WTC11 (cell line): Measurements from ENCODE around the gene TMEM52. TPM values are rescaled to one million over a fixed set of nuclear protein-coding genes. Genes with fewer than 3 reads are reported as not detected.

Experiments used
- ATAC-seq: fragments of 200-7000 bp; cut with Tn5 transposase; 2 replicates; pipeline ENCODE4 v1.10.0; 2021; ENCODE audit warnings: mild to moderate bottlenecking, moderate library complexity
- CTCF ChIA-PET: fragments of 300-600 bp; sonication (Branson Sonifier 250); formaldehyde crosslinking; loops from one replicate; lab custom pipeline; 2021; ENCODE audit warnings: antibody characterized with exemption; lab: Charles Lee
- POLR2A ChIA-PET: fragments of 350-600 bp; sonication (Branson Sonifier 250); formaldehyde crosslinking; loops from one replicate; lab custom pipeline; 2021; ENCODE audit warnings: antibody characterized with exemption; lab: Charles Lee
- DNase-seq: peaks from one replicate; pipeline ENCODE4 v3.0.0; 2021; ENCODE audit warnings: low spot score
- H3K27ac Mint-ChIP-seq: 2 replicates; pipeline ENCODE4 v1.8.0; 2021; ENCODE audit warnings: mixed read lengths
- H3K27me3 Mint-ChIP-seq: 2 replicates; pipeline ENCODE4 v1.8.0; 2021; ENCODE audit warnings: low read depth, mild to moderate bottlenecking, moderate library complexity, mixed read lengths
- H3K36me3 Mint-ChIP-seq: 2 replicates; pipeline ENCODE4 v1.8.0; 2021; ENCODE audit warnings: mixed read lengths
- H3K4me1 Mint-ChIP-seq: 2 replicates; pipeline ENCODE4 v1.8.0; 2022; ENCODE audit warnings: mixed read lengths
- H3K4me3 Mint-ChIP-seq: 2 replicates; pipeline ENCODE4 v1.8.0; 2021; ENCODE audit warnings: mild to moderate bottlenecking, moderate library complexity, mixed read lengths
- H3K9me3 Mint-ChIP-seq: 2 replicates; pipeline ENCODE4 v1.8.0; 2021; ENCODE audit warnings: mixed read lengths
- CREB1 ChIP-seq: sonication (generic); formaldehyde crosslinking; IDR thresholded peaks from 2 replicates; pipeline ENCODE4 v1.8.0; 2023; ENCODE audit warnings: mild to moderate bottlenecking, missing genetic modification reagents
- FOXJ3 ChIP-seq: sonication (generic); formaldehyde crosslinking; IDR thresholded peaks from 2 replicates; pipeline ENCODE4 v1.9.0; 2021; ENCODE audit warnings: missing genetic modification reagents, mild to moderate bottlenecking, borderline replicate concordance
- GABPB1 ChIP-seq: sonication (generic); formaldehyde crosslinking; IDR thresholded peaks from 2 replicates; pipeline ENCODE4 v1.8.1; 2023; ENCODE audit warnings: mild to moderate bottlenecking, missing genetic modification reagents
- HMGA2 ChIP-seq: fragments of 250-450 bp; sonication (Bioruptor Pico); IDR thresholded peaks from 2 replicates; pipeline ENCODE4 v1.4.0; 2021; ENCODE audit warnings: mild to moderate bottlenecking, moderate library complexity
- IRF2 ChIP-seq: sonication (generic); formaldehyde crosslinking; IDR thresholded peaks from 2 replicates; pipeline ENCODE4 v1.8.0; 2022; ENCODE audit warnings: low read depth, missing genetic modification reagents, borderline replicate concordance
- JUN ChIP-seq: sonication (generic); formaldehyde crosslinking; IDR thresholded peaks from 2 replicates; pipeline ENCODE4 v1.8.0; 2023; ENCODE audit warnings: mild to moderate bottlenecking, missing genetic modification reagents
- NFATC4 ChIP-seq: fragments of 250-450 bp; sonication (Bioruptor Pico); IDR thresholded peaks from 2 replicates; pipeline ENCODE4 v1.9.0; 2021; ENCODE audit warnings: mild to moderate bottlenecking
- NFE2L1 ChIP-seq: sonication (generic); formaldehyde crosslinking; IDR thresholded peaks from 2 replicates; pipeline ENCODE4 v1.8.1; 2023; ENCODE audit warnings: missing genetic modification reagents
- NR3C1 ChIP-seq: sonication (generic); formaldehyde crosslinking; conservative IDR thresholded peaks from 2 replicates; pipeline ENCODE4 v1.8.1; 2023; ENCODE audit warnings: low read depth, mild to moderate bottlenecking, missing genetic modification reagents
- OVOL2 ChIP-seq: fragments of 250-450 bp; sonication (Bioruptor Pico); IDR thresholded peaks from 2 replicates; pipeline ENCODE4 v1.9.0; 2021; ENCODE audit warnings: mild to moderate bottlenecking, borderline replicate concordance
- SMAD3 ChIP-seq: sonication (generic); formaldehyde crosslinking; IDR thresholded peaks from 2 replicates; pipeline ENCODE4 v1.8.0; 2022; ENCODE audit warnings: missing genetic modification reagents, mild to moderate bottlenecking, borderline replicate concordance
- SP1 ChIP-seq: sonication (generic); formaldehyde crosslinking; conservative IDR thresholded peaks from 2 replicates; pipeline ENCODE4 v1.8.1; 2022; ENCODE audit warnings: missing genetic modification reagents
- TEAD4 ChIP-seq: sonication (generic); formaldehyde crosslinking; IDR thresholded peaks from 2 replicates; pipeline ENCODE4 v1.8.0; 2022; ENCODE audit warnings: mild to moderate bottlenecking, missing genetic modification reagents
- ZNF138 ChIP-seq: sonication (generic); formaldehyde crosslinking; conservative IDR thresholded peaks from 2 replicates; pipeline ENCODE4 v1.8.1; 2022; ENCODE audit warnings: mild to moderate bottlenecking, moderate library complexity, missing genetic modification reagents
- total RNA-seq: library from RNA; stranded (reverse); gene quantifications from 3 replicates; pipeline ENCODE4 v1.2.3, GENCODE V29; 2021
- TF ChIP-seq, protein P1 (sequence below): sonication (generic); formaldehyde crosslinking; IDR thresholded peaks from 2 replicates; pipeline ENCODE4 v1.8.0; 2023; ENCODE audit warnings: mild to moderate bottlenecking, missing genetic modification reagents
- TF ChIP-seq, protein P2 (sequence below): sonication (generic); formaldehyde crosslinking; IDR thresholded peaks from 2 replicates; pipeline ENCODE4 v1.8.1; 2023; ENCODE audit warnings: mild to moderate bottlenecking, moderate library complexity, missing genetic modification reagents
- TF ChIP-seq, protein P3 (sequence below): fragments of 250-450 bp; sonication (Bioruptor Pico); IDR thresholded peaks from 2 replicates; pipeline ENCODE4 v1.9.0; 2021; ENCODE audit warnings: mild to moderate bottlenecking
- TF ChIP-seq, protein P4 (sequence below): sonication (generic); formaldehyde crosslinking; IDR thresholded peaks from 2 replicates; pipeline ENCODE4 v1.8.0; 2022; ENCODE audit warnings: mild to moderate bottlenecking, missing genetic modification reagents
- TF ChIP-seq, protein P5 (sequence below): sonication (generic); formaldehyde crosslinking; IDR thresholded peaks from 2 replicates; pipeline ENCODE4 v1.8.1; 2022; ENCODE audit warnings: mild to moderate bottlenecking, moderate library complexity, missing genetic modification reagents
- TF ChIP-seq, protein P6 (sequence below): sonication (generic); formaldehyde crosslinking; IDR thresholded peaks from 2 replicates; pipeline ENCODE4 v1.8.0; 2022; ENCODE audit warnings: mild to moderate bottlenecking, missing genetic modification reagents
- TF ChIP-seq, protein P7 (sequence below): sonication (generic); formaldehyde crosslinking; IDR thresholded peaks from 2 replicates; pipeline ENCODE4 v1.8.1; 2022; ENCODE audit warnings: low read depth, mild to moderate bottlenecking, moderate library complexity, missing genetic modification reagents, borderline replicate concordance

The TMEM52 gene
- total RNA-seq, 1 experiment from 2014 or later: 21.9 TPM

DNA sequence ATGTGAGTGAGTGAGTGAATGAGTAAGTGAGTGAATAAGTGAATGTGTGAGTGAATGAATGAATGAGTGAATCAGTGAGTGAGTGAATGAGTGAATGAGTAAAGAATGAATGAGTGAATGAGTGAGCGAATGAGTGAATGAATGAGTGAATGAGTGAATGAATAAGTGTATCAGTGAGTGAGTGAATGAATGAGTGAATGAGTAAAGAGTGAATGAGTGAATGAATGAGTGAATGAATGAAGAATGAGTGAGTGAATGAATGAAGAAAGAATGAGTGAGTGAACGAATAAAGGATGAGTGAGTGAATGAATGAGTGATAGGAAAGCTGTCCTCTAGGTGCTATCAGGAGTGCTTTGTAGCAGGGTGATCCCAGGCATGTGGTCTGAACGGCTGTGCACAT lies 48.8 kb upstream of the TMEM52 start (continued):
- TF ChIP-seq, protein P1, sequence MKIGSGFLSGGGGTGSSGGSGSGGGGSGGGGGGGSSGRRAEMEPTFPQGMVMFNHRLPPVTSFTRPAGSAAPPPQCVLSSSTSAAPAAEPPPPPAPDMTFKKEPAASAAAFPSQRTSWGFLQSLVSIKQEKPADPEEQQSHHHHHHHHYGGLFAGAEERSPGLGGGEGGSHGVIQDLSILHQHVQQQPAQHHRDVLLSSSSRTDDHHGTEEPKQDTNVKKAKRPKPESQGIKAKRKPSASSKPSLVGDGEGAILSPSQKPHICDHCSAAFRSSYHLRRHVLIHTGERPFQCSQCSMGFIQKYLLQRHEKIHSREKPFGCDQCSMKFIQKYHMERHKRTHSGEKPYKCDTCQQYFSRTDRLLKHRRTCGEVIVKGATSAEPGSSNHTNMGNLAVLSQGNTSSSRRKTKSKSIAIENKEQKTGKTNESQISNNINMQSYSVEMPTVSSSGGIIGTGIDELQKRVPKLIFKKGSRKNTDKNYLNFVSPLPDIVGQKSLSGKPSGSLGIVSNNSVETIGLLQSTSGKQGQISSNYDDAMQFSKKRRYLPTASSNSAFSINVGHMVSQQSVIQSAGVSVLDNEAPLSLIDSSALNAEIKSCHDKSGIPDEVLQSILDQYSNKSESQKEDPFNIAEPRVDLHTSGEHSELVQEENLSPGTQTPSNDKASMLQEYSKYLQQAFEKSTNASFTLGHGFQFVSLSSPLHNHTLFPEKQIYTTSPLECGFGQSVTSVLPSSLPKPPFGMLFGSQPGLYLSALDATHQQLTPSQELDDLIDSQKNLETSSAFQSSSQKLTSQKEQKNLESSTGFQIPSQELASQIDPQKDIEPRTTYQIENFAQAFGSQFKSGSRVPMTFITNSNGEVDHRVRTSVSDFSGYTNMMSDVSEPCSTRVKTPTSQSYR (CRISPR knock-in tag): no peak
- no peak for TF ChIP-seq FOXJ3 (CRISPR knock-in tag)
- TF ChIP-seq JUN (CRISPR knock-in tag): no peak
- TF ChIP-seq OVOL2 (CRISPR knock-in tag): no peak
- no peak for TF ChIP-seq IRF2 (CRISPR knock-in tag)
- TF ChIP-seq, protein P2, sequence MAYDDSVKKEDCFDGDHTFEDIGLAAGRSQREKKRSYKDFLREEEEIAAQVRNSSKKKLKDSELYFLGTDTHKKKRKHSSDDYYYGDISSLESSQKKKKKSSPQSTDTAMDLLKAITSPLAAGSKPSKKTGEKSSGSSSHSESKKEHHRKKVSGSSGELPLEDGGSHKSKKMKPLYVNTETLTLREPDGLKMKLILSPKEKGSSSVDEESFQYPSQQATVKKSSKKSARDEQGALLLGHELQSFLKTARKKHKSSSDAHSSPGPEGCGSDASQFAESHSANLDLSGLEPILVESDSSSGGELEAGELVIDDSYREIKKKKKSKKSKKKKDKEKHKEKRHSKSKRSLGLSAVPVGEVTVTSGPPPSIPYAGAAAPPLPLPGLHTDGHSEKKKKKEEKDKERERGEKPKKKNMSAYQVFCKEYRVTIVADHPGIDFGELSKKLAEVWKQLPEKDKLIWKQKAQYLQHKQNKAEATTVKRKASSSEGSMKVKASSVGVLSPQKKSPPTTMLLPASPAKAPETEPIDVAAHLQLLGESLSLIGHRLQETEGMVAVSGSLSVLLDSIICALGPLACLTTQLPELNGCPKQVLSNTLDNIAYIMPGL (CRISPR knock-in tag): no peak
- TF ChIP-seq, protein P3, sequence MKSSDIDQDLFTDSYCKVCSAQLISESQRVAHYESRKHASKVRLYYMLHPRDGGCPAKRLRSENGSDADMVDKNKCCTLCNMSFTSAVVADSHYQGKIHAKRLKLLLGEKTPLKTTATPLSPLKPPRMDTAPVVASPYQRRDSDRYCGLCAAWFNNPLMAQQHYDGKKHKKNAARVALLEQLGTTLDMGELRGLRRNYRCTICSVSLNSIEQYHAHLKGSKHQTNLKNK (CRISPR knock-in tag): no peak
- no peak for TF ChIP-seq NFATC4 (CRISPR knock-in tag)
- TF ChIP-seq NFE2L1 (CRISPR knock-in tag): no peak
- TF ChIP-seq, protein P4, sequence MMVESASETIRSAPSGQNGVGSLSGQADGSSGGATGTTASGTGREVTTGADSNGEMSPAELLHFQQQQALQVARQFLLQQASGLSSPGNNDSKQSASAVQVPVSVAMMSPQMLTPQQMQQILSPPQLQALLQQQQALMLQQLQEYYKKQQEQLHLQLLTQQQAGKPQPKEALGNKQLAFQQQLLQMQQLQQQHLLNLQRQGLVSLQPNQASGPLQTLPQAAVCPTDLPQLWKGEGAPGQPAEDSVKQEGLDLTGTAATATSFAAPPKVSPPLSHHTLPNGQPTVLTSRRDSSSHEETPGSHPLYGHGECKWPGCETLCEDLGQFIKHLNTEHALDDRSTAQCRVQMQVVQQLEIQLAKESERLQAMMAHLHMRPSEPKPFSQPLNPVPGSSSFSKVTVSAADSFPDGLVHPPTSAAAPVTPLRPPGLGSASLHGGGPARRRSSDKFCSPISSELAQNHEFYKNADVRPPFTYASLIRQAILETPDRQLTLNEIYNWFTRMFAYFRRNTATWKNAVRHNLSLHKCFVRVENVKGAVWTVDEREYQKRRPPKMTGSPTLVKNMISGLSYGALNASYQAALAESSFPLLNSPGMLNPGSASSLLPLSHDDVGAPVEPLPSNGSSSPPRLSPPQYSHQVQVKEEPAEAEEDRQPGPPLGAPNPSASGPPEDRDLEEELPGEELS (CRISPR knock-in tag): no peak
- TF ChIP-seq, protein P5, sequence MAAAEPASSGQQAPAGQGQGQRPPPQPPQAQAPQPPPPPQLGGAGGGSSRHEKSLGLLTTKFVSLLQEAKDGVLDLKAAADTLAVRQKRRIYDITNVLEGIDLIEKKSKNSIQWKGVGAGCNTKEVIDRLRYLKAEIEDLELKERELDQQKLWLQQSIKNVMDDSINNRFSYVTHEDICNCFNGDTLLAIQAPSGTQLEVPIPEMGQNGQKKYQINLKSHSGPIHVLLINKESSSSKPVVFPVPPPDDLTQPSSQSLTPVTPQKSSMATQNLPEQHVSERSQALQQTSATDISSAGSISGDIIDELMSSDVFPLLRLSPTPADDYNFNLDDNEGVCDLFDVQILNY: no peak
- TF ChIP-seq, protein P6, sequence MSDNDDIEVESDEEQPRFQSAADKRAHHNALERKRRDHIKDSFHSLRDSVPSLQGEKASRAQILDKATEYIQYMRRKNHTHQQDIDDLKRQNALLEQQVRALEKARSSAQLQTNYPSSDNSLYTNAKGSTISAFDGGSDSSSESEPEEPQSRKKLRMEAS (CRISPR knock-in tag): no peak
- TF ChIP-seq GABPB1 (CRISPR knock-in tag): no peak
- TF ChIP-seq SP1 (CRISPR knock-in tag): no peak
- TF ChIP-seq, all 79 proteins: peak for 0

DNA sequence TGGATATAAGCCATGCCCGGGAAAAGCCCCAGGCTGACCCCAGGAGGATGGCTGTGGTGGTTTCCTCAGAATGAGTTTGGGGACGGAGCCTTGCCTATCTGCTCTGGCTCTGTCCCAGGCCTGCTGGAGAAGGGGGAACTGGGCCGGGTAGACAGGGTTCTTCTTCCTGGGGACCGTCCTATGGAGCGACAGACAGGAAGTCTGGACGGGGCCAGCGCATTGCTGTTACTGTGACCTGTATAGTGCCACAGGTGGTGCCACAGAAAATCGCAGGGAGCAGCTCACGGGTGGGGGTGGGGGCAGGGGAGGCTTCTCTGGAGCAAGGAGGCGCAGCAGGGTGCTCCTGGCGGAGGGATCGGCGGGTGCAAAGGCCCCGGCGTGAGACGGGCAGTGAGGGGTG lies 48.1 kb upstream of the TMEM52 start:
- DNase-seq: no peak
- Mint-ChIP-seq H3K4me3 (no peak overlapping the region), H3K27me3 (no peaks in the 10 kb centered on the region; the same call in 1 of the 2 replicates), H3K9me3 (peaks cover 15% of the 10 kb centered on the region), H3K36me3 (no peaks in the 10 kb centered on the region), H3K27ac (no peak overlapping the region), H3K4me1 (no peaks in the 10 kb centered on the region)
- ChIA-PET POLR2A (no interaction called here), CTCF (interaction anchor here (1.9 kb wide), 1 partner anchor 77 kb away, joined by 14 read pairs; no protein-coding TSS in a partner anchor)
- TF ChIP-seq CREB1 (CRISPR knock-in tag) (no peak), NR3C1 (no peak), HMGA2 (CRISPR knock-in tag) (no peak), TEAD4 (CRISPR knock-in tag) (no peak), SMAD3 (CRISPR knock-in tag) (no peak), ZNF138 (CRISPR knock-in tag) (no peak)
- TF ChIP-seq, protein P7, sequence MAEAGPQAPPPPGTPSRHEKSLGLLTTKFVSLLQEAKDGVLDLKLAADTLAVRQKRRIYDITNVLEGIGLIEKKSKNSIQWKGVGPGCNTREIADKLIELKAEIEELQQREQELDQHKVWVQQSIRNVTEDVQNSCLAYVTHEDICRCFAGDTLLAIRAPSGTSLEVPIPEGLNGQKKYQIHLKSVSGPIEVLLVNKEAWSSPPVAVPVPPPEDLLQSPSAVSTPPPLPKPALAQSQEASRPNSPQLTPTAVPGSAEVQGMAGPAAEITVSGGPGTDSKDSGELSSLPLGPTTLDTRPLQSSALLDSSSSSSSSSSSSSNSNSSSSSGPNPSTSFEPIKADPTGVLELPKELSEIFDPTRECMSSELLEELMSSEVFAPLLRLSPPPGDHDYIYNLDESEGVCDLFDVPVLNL (CRISPR knock-in tag): no peak
- no peak for ATAC-seq
